Liver (tissue), 9 donors: ENCODE data around the gene GLT1D1. TPM values are rescaled to one million over a fixed set of nuclear protein-coding genes. Genes with fewer than 3 reads are reported as not detected.
A peak's percentile ranks its signal among the peaks of the same experiment; 100 is the strongest.

ENCODE experiments used
- DNase-seq: peaks from one replicate; pipeline ENCODE4 v3.0.0-alpha.2; 2017; ENCODE audit warnings: low spot score
- H3K27ac ChIP-seq, 2 donors: one replicate each; pipeline ENCODE4 v1.7.0; 2013; ENCODE audit warnings: inconsistent platforms in 2 of 2, low read length in 2 of 2, control low read depth in 1 of 2, low read depth in 1 of 2, mild to moderate bottlenecking in 1 of 2
- H3K27me3 ChIP-seq, 4 donors: one replicate each; pipeline versions ENCODE4 v1.6.1 to v1.7.0; 2013; ENCODE audit warnings: low read length in 3 of 4, inconsistent platforms in 1 of 4, mild to moderate bottlenecking in 1 of 4, moderate library complexity in 1 of 4; ENCODE audit not compliant: control insufficient read depth in 4 of 4, insufficient read depth in 4 of 4
- H3K36me3 ChIP-seq, 4 donors: one replicate each; pipeline versions ENCODE4 v1.6.1 to v1.7.0; 2013; ENCODE audit warnings: low read length in 3 of 4, mild to moderate bottlenecking in 3 of 4, low read depth in 1 of 4, moderate library complexity in 1 of 4; ENCODE audit not compliant: control insufficient read depth in 4 of 4, insufficient read depth in 3 of 4
- H3K4me1 ChIP-seq, 4 donors: one replicate each; pipeline versions ENCODE4 v1.6.1 to v1.7.0; 2013; ENCODE audit warnings: low read length in 3 of 4, mild to moderate bottlenecking in 3 of 4, moderate library complexity in 1 of 4; ENCODE audit not compliant: control insufficient read depth in 4 of 4, insufficient read depth in 4 of 4
- H3K4me3 ChIP-seq, 3 donors: one replicate each; pipeline versions ENCODE4 v1.6.1 to v1.7.0; 2013; ENCODE audit warnings: low read length in 3 of 3, control low read depth in 1 of 3, low read depth in 1 of 3, mild to moderate bottlenecking in 1 of 3
- H3K9ac ChIP-seq, 2 donors: one replicate each; pipeline ENCODE4 v1.7.0; 2013; ENCODE audit warnings: low read length in 2 of 2, mild to moderate bottlenecking in 2 of 2, moderate library complexity in 2 of 2, control low read depth in 1 of 2, low read depth in 1 of 2
- H3K9me3 ChIP-seq, 4 donors: one replicate each; pipeline versions ENCODE4 v1.6.1 to v1.7.0; 2013; ENCODE audit warnings: low read length in 3 of 4; ENCODE audit not compliant: control insufficient read depth in 4 of 4
- EGR1 ChIP-seq, 2 donors: IDR thresholded peaks; 2 replicates each; pipeline ENCODE4 v1.6.1; 2016 to 2018; ENCODE audit warnings: antibody characterized with exemption in 2 of 2, low read depth in 2 of 2
- FOXA2 ChIP-seq: IDR thresholded peaks from 2 replicates; pipeline ENCODE4 v1.6.1; 2016; ENCODE audit warnings: antibody characterized with exemption
- GABPA ChIP-seq, 2 donors: IDR thresholded peaks in 1 of 2; conservative IDR thresholded peaks in 1 of 2; 2 replicates each; pipeline ENCODE4 v1.6.1; 2016; ENCODE audit warnings: antibody characterized with exemption in 2 of 2, mild to moderate bottlenecking in 1 of 2, moderate library complexity in 1 of 2
- HNF4A ChIP-seq, 2 donors: conservative IDR thresholded peaks; 2 replicates each; pipeline ENCODE4 v1.6.1; 2016; ENCODE audit warnings: antibody characterized with exemption in 2 of 2, mild to moderate bottlenecking in 2 of 2
- HNF4G ChIP-seq: IDR thresholded peaks from 2 replicates; pipeline ENCODE4 v1.6.1; 2016; ENCODE audit warnings: antibody characterized with exemption
- JUND ChIP-seq, 2 donors: IDR thresholded peaks; 2 replicates each; pipeline ENCODE4 v1.6.1; 2016; ENCODE audit warnings: antibody characterized with exemption in 2 of 2
- NR2F2 ChIP-seq: IDR thresholded peaks from 2 replicates; pipeline ENCODE4 v1.6.1; 2016; ENCODE audit warnings: antibody characterized with exemption
- RAD21 ChIP-seq, 2 donors: IDR thresholded peaks; 2 replicates each; pipeline ENCODE4 v1.6.1; 2016; ENCODE audit warnings: antibody characterized with exemption in 2 of 2, mild to moderate bottlenecking in 2 of 2
- RXRA ChIP-seq, 2 donors: IDR thresholded peaks; 2 replicates each; pipeline ENCODE4 v1.6.1; 2017 to 2018; ENCODE audit warnings: antibody characterized with exemption in 2 of 2, mild to moderate bottlenecking in 1 of 2
- SP1 ChIP-seq: IDR thresholded peaks from 2 replicates; pipeline ENCODE4 v1.6.1; 2018; ENCODE audit warnings: antibody characterized with exemption, mild to moderate bottlenecking
- TAF1 ChIP-seq: conservative IDR thresholded peaks from 2 replicates; pipeline ENCODE4 v1.6.1; 2016; ENCODE audit warnings: antibody characterized with exemption, mild to moderate bottlenecking
- YY1 ChIP-seq: IDR thresholded peaks from 2 replicates; pipeline ENCODE4 v1.6.1; 2016; ENCODE audit warnings: antibody characterized with exemption, mild to moderate bottlenecking
- ZBTB33 ChIP-seq: IDR thresholded peaks from 2 replicates; pipeline ENCODE4 v1.6.1; 2016; ENCODE audit warnings: antibody characterized with exemption
- WGBS: extraction: QIAGEN DNeasy Blood & Tissue Kit; methylation state at CpG from one replicate; pipeline ENCODE4 v1.1.7; 2013; 5-methylcytosine and 5-hydroxymethylcytosine counted together
- polyA plus RNA-seq, 2 donors: library from polyadenylated mRNA; stranded (reverse) in 1 of 2; unstranded in 1 of 2; fragments of 200-250 nt in 1 of 2; fragments of >200 nt in 1 of 2; fragmentation: Nextera tagmentation in 1 of 2; extraction: Ambion mirVana in 1 of 2; gene quantifications; one replicate each; pipeline versions ENCODE4 v1.2.1 to v1.2.3, GENCODE V29; 2013 to 2015
- total RNA-seq, 2 donors: library from RNA; depleted of rRNA; stranded (reverse); fragments of >200 nt; gene quantifications; one replicate each; pipeline ENCODE4 v1.2.3, GENCODE V29; 2014
- TF ChIP-seq, protein P1 (sequence below): IDR thresholded peaks from 2 replicates; pipeline ENCODE4 v1.6.1; 2016; ENCODE audit warnings: antibody characterized with exemption
- TF ChIP-seq, protein P2 (sequence below): IDR thresholded peaks from 2 replicates; pipeline ENCODE4 v1.6.1; 2016; ENCODE audit warnings: antibody characterized with exemption, mild to moderate bottlenecking
- TF ChIP-seq, protein P3 (sequence below): fragments of 150-350 bp; IDR thresholded peaks from 2 replicates; pipeline ENCODE4 v1.5.1; 2017; ENCODE audit warnings: improper control_type of control experiment, low read depth, low read length; ENCODE audit not compliant: missing input control
- TF ChIP-seq, protein P4 (sequence below): IDR thresholded peaks from 2 replicates; pipeline ENCODE4 v1.6.1; 2016; ENCODE audit warnings: antibody characterized with exemption
- donor health status: healthy.
- donor health status: healthy.
- donor health status: healthy.
- donor health status: healthy.
- donor health status: healthy.

The GLT1D1 gene
- total and polyA plus RNA-seq, 4 donors, result 10.4 to 17.7 (median 13.9) TPM

DNA sequence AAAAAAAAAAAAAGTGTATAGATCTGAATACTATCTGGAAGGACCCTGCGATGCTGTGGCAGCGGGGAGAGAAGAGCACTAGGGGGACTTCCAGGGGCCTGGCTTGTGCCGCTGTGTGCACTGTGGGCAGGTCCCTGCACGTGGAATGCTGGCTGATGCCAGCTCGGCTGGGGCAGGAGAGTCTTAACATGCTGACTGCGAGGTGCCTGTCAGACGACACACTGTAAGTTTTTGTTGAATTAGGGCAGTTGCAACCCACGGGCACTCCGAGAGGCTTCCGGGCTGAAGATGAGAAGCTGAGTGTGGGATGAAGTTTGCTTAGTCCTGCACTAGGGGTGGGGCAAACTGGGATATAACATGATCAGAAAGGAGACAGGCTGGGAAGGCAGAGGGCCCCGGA is 10.7 kb downstream of the GLT1D1 start:
- H3K27me3 ChIP-seq, result no peaks in the 10 kb centered on the region
- no peak for DNase-seq
- TF ChIP-seq, protein P1, sequence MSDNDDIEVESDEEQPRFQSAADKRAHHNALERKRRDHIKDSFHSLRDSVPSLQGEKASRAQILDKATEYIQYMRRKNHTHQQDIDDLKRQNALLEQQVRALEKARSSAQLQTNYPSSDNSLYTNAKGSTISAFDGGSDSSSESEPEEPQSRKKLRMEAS, result peak; percentile 33
- TF ChIP-seq ZBTB33 (no peak), RXRA (IDR thresholded peaks at IDR 0.05) (peak in 1 of 2 donors; percentile 13)
- TF ChIP-seq, protein P2, sequence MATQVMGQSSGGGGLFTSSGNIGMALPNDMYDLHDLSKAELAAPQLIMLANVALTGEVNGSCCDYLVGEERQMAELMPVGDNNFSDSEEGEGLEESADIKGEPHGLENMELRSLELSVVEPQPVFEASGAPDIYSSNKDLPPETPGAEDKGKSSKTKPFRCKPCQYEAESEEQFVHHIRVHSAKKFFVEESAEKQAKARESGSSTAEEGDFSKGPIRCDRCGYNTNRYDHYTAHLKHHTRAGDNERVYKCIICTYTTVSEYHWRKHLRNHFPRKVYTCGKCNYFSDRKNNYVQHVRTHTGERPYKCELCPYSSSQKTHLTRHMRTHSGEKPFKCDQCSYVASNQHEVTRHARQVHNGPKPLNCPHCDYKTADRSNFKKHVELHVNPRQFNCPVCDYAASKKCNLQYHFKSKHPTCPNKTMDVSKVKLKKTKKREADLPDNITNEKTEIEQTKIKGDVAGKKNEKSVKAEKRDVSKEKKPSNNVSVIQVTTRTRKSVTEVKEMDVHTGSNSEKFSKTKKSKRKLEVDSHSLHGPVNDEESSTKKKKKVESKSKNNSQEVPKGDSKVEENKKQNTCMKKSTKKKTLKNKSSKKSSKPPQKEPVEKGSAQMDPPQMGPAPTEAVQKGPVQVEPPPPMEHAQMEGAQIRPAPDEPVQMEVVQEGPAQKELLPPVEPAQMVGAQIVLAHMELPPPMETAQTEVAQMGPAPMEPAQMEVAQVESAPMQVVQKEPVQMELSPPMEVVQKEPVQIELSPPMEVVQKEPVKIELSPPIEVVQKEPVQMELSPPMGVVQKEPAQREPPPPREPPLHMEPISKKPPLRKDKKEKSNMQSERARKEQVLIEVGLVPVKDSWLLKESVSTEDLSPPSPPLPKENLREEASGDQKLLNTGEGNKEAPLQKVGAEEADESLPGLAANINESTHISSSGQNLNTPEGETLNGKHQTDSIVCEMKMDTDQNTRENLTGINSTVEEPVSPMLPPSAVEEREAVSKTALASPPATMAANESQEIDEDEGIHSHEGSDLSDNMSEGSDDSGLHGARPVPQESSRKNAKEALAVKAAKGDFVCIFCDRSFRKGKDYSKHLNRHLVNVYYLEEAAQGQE, result no peak
- no peak overlapping the region for H3K4me3 ChIP-seq
- 50% methylated on average over 11 of the region's 11 CpGs for WGBS
- H3K9me3 ChIP-seq, result no peaks in the 10 kb centered on the region
- no peak overlapping the region for H3K9ac ChIP-seq
- H3K4me1 ChIP-seq, result peaks cover 2 to 39% (median 16%) of the 10 kb centered on the region in 4 donors
- H3K27ac ChIP-seq, result peak overlapping the region; percentile 91 to 92
- H3K36me3 ChIP-seq, result no peaks in the 10 kb centered on the region

- Histone ChIP-seq H3K9me3 (no peaks in the 10 kb centered on the region), H3K9ac (peak overlapping the region; percentile 1 to 72), H3K36me3 (no peaks in the 10 kb centered on the region), H3K4me3 (no peak overlapping the region), H3K27ac (peak overlapping the region; percentile 91 to 92), H3K4me1 (peaks cover 0 to 35% (median 14%) of the 10 kb centered on the region in 4 donors), H3K27me3 (no peaks in the 10 kb centered on the region)
- no peak for DNase-seq
- WGBS, result 68% methylated on average over 9 of the region's 9 CpGs
- peak; percentile 6 to 44 for TF ChIP-seq HNF4A (conservative IDR thresholded peaks at IDR 0.05)
- no peak for TF ChIP-seq YY1
- TF ChIP-seq ZBTB33, result no peak
- TF ChIP-seq GABPA (IDR thresholded peaks at IDR 0.05 in 1 of 2, conservative IDR thresholded peaks at IDR 0.05 in 1 of 2), result no peak
- TF ChIP-seq, protein P2, result peak; percentile 26
- TF ChIP-seq EGR1 (IDR thresholded peaks at IDR 0.05; ENCODE audit: low read depth in 2 of 2), result no peak
- no peak for TF ChIP-seq FOXA2
- TF ChIP-seq JUND (IDR thresholded peaks at IDR 0.05), result no peak
- TF ChIP-seq HNF4G, result no peak
- TF ChIP-seq SP1, result peak; percentile 41
- TF ChIP-seq RAD21 (IDR thresholded peaks at IDR 0.05), result peak in 1 of 2 donors; percentile 55
- no peak for TF ChIP-seq NR2F2
- TF ChIP-seq, protein P3, sequence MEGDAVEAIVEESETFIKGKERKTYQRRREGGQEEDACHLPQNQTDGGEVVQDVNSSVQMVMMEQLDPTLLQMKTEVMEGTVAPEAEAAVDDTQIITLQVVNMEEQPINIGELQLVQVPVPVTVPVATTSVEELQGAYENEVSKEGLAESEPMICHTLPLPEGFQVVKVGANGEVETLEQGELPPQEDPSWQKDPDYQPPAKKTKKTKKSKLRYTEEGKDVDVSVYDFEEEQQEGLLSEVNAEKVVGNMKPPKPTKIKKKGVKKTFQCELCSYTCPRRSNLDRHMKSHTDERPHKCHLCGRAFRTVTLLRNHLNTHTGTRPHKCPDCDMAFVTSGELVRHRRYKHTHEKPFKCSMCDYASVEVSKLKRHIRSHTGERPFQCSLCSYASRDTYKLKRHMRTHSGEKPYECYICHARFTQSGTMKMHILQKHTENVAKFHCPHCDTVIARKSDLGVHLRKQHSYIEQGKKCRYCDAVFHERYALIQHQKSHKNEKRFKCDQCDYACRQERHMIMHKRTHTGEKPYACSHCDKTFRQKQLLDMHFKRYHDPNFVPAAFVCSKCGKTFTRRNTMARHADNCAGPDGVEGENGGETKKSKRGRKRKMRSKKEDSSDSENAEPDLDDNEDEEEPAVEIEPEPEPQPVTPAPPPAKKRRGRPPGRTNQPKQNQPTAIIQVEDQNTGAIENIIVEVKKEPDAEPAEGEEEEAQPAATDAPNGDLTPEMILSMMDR, result no peak
- TF ChIP-seq RXRA (IDR thresholded peaks at IDR 0.05), result peak; percentile 24 to 49
- TF ChIP-seq, protein P4, sequence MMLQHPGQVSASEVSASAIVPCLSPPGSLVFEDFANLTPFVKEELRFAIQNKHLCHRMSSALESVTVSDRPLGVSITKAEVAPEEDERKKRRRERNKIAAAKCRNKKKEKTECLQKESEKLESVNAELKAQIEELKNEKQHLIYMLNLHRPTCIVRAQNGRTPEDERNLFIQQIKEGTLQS, result peak; percentile 35
- TF ChIP-seq, protein P1, result no peak
- TF ChIP-seq TAF1, result no peak
These were observed 11.4 kb downstream of the GLT1D1 start for GRCh38 chr12:128864516-128865186.
